Skeletal muscle satellite cell (primary cell): Measurements from ENCODE around the gene MTLN.
"Not testable (repeated sequence)": the region's sequence is repeated elsewhere in the genome, so short reads cannot be mapped to it uniquely, and the experiment has no call there.

ENCODE experiments used
- H3K27me3 ChIP-seq: 2 replicates; pipeline ENCODE4 v1.7.0; 2013; ENCODE audit warnings: low read length; ENCODE audit not compliant: control insufficient read depth, insufficient read depth
- H3K36me3 ChIP-seq: 2 replicates; pipeline ENCODE4 v1.7.0; 2013; ENCODE audit warnings: mild to moderate bottlenecking, control low read depth, low read length; ENCODE audit not compliant: insufficient read depth
- H3K4me1 ChIP-seq: 2 replicates; pipeline ENCODE4 v1.7.0; 2013; ENCODE audit warnings: low read length; ENCODE audit not compliant: control insufficient read depth, insufficient read depth
- H3K4me2 ChIP-seq: 2 replicates; pipeline ENCODE4 v1.7.0; 2013; ENCODE audit warnings: mild to moderate bottlenecking, low read length
- H3K4me3 ChIP-seq: 2 replicates; pipeline ENCODE4 v1.7.0; 2013; ENCODE audit warnings: low read length
- H3K9ac ChIP-seq: 2 replicates; pipeline ENCODE4 v1.7.0; 2013; ENCODE audit warnings: mild to moderate bottlenecking, low read depth, low read length, moderate library complexity
- H3K9me3 ChIP-seq: replicated peaks from 2 replicates; pipeline ENCODE4 v1.7.0; 2013; ENCODE audit warnings: mild to moderate bottlenecking, control low read depth, low read length

Gene MTLN

GRCh38 chr2:110218889-110219288 is 6.5 kb upstream of the MTLN start:
- not testable (repeated sequence) for H3K4me3 ChIP-seq, H3K4me2 ChIP-seq, H3K9ac ChIP-seq, H3K36me3 ChIP-seq, H3K4me1 ChIP-seq, H3K9me3 ChIP-seq
- H3K27me3 ChIP-seq = peaks cover 87% of the 10 kb centered on the region

GRCh38 chr2:110216803-110217202 is 4.5 kb upstream of the MTLN start:
- Histone ChIP-seq H3K9me3 (no peaks in the 10 kb centered on the region), H3K9ac (no peak overlapping the region), H3K27me3 (peaks cover 67% of the 10 kb centered on the region), H3K36me3 (no peaks in the 10 kb centered on the region), H3K4me3 (no peak overlapping the region), H3K4me1 (no peaks in the 10 kb centered on the region), H3K4me2 (no peak overlapping the region)

GRCh38 chr2:110216199-110216598 is 3.9 kb upstream of the MTLN start:
- Histone ChIP-seq H3K4me2 (no peak overlapping the region), H3K9ac (no peak overlapping the region), H3K4me1 (no peaks in the 10 kb centered on the region), H3K36me3 (no peaks in the 10 kb centered on the region), H3K27me3 (peaks cover 61% of the 10 kb centered on the region), H3K4me3 (no peak overlapping the region), H3K9me3 (no peaks in the 10 kb centered on the region)

- H3K9ac ChIP-seq = no peak overlapping the region
- H3K9me3 ChIP-seq = no peaks in the 10 kb centered on the region
- no peak overlapping the region for H3K4me3 ChIP-seq
- no peaks in the 10 kb centered on the region for H3K36me3 ChIP-seq
- H3K4me1 ChIP-seq = no peaks in the 10 kb centered on the region
- H3K27me3 ChIP-seq = peaks cover 57% of the 10 kb centered on the region
- no peak overlapping the region for H3K4me2 ChIP-seq
These were observed 3.3 kb upstream of the MTLN start for GRCh38 chr2:110215566-110216158.

- no peak overlapping the region for H3K9ac ChIP-seq
- no peaks in the 10 kb centered on the region for H3K4me1 ChIP-seq
- peaks cover 53% of the 10 kb centered on the region for H3K27me3 ChIP-seq
- H3K9me3 ChIP-seq = no peaks in the 10 kb centered on the region
- no peak overlapping the region for H3K4me3 ChIP-seq
- no peak overlapping the region for H3K4me2 ChIP-seq
- no peaks in the 10 kb centered on the region for H3K36me3 ChIP-seq
These were observed 2.7 kb upstream of the MTLN start for GRCh38 chr2:110215091-110215490.

GRCh38 chr2:110213522-110213921 is 1.2 kb upstream of the MTLN start:
- H3K4me1 ChIP-seq, H3K9ac ChIP-seq, H3K9me3 ChIP-seq, H3K4me2 ChIP-seq, H3K36me3 ChIP-seq, H3K4me3 ChIP-seq: not testable (repeated sequence)
- H3K27me3 ChIP-seq = peaks cover 40% of the 10 kb centered on the region

GRCh38 chr2:110205660-110206455 is 6.5 kb downstream of the MTLN start:
- no peak overlapping the region for H3K4me2 ChIP-seq
- no peaks in the 10 kb centered on the region for H3K27me3 ChIP-seq
- H3K36me3 ChIP-seq = peaks cover 5% of the 10 kb centered on the region
- no peaks in the 10 kb centered on the region for H3K9me3 ChIP-seq
- peaks cover 5% of the 10 kb centered on the region for H3K4me1 ChIP-seq
- no peak overlapping the region for H3K9ac ChIP-seq
- no peak overlapping the region for H3K4me3 ChIP-seq

- peak within 1 kb of the TSS; percentile 78 for H3K9ac ChIP-seq
- no peaks in the 10 kb centered on the region for H3K27me3 ChIP-seq
- no peaks in the 10 kb centered on the region for H3K9me3 ChIP-seq
- peak within 1 kb of the TSS; percentile 90 for H3K4me2 ChIP-seq
- H3K4me3 ChIP-seq = peak within 1 kb of the TSS; percentile 87
- H3K4me1 ChIP-seq = peaks cover 5% of the 10 kb centered on the region
- peaks cover 5% of the 10 kb centered on the region for H3K36me3 ChIP-seq
These were observed 7.7 kb downstream of the MTLN start, which contains the start of gene NPHP1 for GRCh38 chr2:110204408-110205385. Gene NPHP1, minus strand, starts transcription at chr2:110205013. Its CDS starts 45 bp downstream, at chr2:110204968.

GRCh38 chr2:110198016-110198415 is 14.3 kb downstream of the MTLN start:
- no peak overlapping the region for H3K4me3 ChIP-seq
- no peaks in the 10 kb centered on the region for H3K4me1 ChIP-seq
- H3K27me3 ChIP-seq = no peaks in the 10 kb centered on the region
- H3K36me3 ChIP-seq = no peaks in the 10 kb centered on the region
- H3K9ac ChIP-seq = no peak overlapping the region
- H3K9me3 ChIP-seq = no peaks in the 10 kb centered on the region
- no peak overlapping the region for H3K4me2 ChIP-seq

GRCh38 chr2:110197452-110197851 is 14.9 kb downstream of the MTLN start:
- Histone ChIP-seq H3K36me3 (no peaks in the 10 kb centered on the region), H3K9me3 (no peaks in the 10 kb centered on the region), H3K4me2 (no peak overlapping the region), H3K9ac (no peak overlapping the region), H3K27me3 (no peaks in the 10 kb centered on the region), H3K4me3 (no peak overlapping the region), H3K4me1 (no peaks in the 10 kb centered on the region)

- H3K4me3 ChIP-seq, H3K36me3 ChIP-seq, H3K9ac ChIP-seq, H3K27me3 ChIP-seq, H3K4me2 ChIP-seq, H3K4me1 ChIP-seq, H3K9me3 ChIP-seq: not testable (repeated sequence)
These were observed 22.2 kb downstream of the MTLN start for GRCh38 chr2:110190169-110190568.
